ENCODE data around the gene TMEM121. TPM values are rescaled to one million over a fixed set of nuclear protein-coding genes. Genes with fewer than 3 reads are reported as not detected.
A peak's percentile ranks its signal among the peaks of the same experiment; 100 is the strongest.

TMEM121 gene
- total RNA-seq, 5 donors from 2014 or later (not counting 1 experiment from before 2014, with no cell fraction given), result 1.8 to 6.7 (median 4.0) TPM

DNA sequence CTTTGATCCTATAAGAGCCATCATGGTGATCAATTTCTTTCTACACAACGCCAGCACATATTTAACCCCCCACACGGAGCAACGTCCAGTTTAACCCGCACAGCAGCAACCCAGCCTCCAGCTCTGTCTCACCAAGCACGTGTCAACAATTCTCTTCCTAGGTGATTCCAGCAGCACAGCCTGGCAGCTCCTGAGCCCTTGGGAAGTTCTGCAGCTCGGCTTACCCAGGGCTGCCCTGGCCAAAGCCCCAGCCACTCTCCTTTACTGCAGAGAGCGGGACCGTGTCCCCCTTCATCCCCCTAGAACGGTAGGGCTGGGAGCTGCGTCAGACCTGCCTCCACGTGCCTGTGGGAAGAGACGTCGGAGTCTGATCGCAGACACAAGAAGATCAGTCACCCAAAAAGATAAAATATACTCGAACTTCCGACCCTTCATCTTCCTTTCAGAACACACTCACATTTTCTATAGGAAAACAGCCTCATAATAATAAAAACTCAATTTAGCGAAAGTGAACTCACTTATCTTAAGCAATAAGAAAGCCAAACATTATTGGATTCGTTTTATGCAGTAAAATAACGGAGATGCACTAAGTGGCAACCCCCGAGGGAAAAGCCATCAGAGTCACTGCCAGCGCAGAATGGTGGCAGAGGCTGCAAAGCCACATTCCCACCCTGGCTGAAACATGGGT is 7.6 kb downstream of the TMEM121 start:
- Histone ChIP-seq H3K36me3 (ENCODE audit: control insufficient read depth in 2 of 2, extremely low read depth in 1 of 2, insufficient read depth in 1 of 2, low read length in 1 of 2) (no peaks in the 10 kb centered on the region), H3K27ac (ENCODE audit: low read length) (no peak overlapping the region), H3K4me3 (ENCODE audit: control insufficient read depth in 1 of 2, extremely low read depth in 1 of 2, low read length in 1 of 2) (no peak overlapping the region), H3K4me1 (ENCODE audit: control insufficient read depth in 1 of 2, extremely low read depth in 1 of 2, insufficient read depth in 2 of 2, low read length in 2 of 2) (peaks cover 3 to 28% of the 10 kb centered on the region in 2 experiments), H3K9me3 (no peaks in the 10 kb centered on the region), H3K27me3 (replicated peaks in 1 of 2; ENCODE audit: control insufficient read depth in 2 of 2, extremely low read depth in 1 of 2, insufficient read depth in 2 of 2, low read length in 1 of 2) (peaks cover 0 to 72% of the 10 kb centered on the region in 2 experiments)
- ChIA-PET CTCF (no interaction called here), POLR2A (no interaction called here)
- Mint-ChIP-seq H3K36me3 (no peaks in the 10 kb centered on the region), H3K9me3 (no peaks in the 10 kb centered on the region), H3K27ac (no peak overlapping the region), H3K4me3 (no peak overlapping the region), H3K4me1 (peaks cover 0 to 34% (median 8%) of the 10 kb centered on the region in 3 donors), H3K27me3 (peaks cover 0 to 10% of the 10 kb centered on the region in 2 donors)
- DNase-seq, result no peak
- 83% methylated on average over 18 of the region's 21 CpGs for WGBS (ENCODE audit: insufficient coverage)
- ATAC-seq (replicated peaks in 1 of 4), result no peak

DNA sequence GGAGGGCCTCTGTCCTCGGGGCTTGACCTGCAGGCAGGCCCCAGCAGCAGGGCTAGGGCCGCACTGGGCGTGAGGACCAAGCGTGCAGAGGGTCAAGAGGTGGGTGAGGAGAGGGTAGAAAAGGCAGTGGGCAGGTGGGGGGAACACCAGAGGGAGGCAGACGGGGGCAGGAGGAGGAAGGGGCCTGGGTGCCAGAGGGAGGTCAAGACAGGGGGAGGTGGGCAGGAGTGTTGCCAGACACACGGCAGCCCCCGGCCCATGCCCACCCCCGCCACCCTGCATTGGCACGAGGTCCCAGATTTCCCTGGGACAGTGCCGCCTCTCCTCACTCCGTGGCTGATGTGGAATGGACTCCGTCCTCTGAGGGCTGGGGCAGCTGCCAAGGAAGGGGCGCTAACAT is 8.2 kb downstream of the TMEM121 start:
- H3K27ac ChIP-seq (ENCODE audit: low read length), result no peak overlapping the region
- Mint-ChIP-seq H3K27ac (no peak overlapping the region), H3K4me3 (no peak overlapping the region), H3K4me1 (peaks cover 0 to 30% (median 5%) of the 10 kb centered on the region in 3 donors), H3K27me3 (peaks cover 0 to 11% of the 10 kb centered on the region in 2 donors), H3K36me3 (no peaks in the 10 kb centered on the region), H3K9me3 (no peaks in the 10 kb centered on the region)
- peaks cover 0 to 22% of the 10 kb centered on the region in 2 experiments for H3K4me1 ChIP-seq (ENCODE audit: control insufficient read depth in 1 of 2, extremely low read depth in 1 of 2, insufficient read depth in 2 of 2, low read length in 2 of 2)
- H3K36me3 ChIP-seq (ENCODE audit: control insufficient read depth in 2 of 2, extremely low read depth in 1 of 2, insufficient read depth in 1 of 2, low read length in 1 of 2), result no peaks in the 10 kb centered on the region
- ChIA-PET CTCF (no interaction called here), POLR2A (no interaction called here)
- no peaks in the 10 kb centered on the region for H3K9me3 ChIP-seq
- ATAC-seq (replicated peaks in 1 of 4) (no peak), DNase-seq (no peak)
- 76% methylated on average over 9 of the region's 13 CpGs for WGBS (ENCODE audit: insufficient coverage)
- H3K4me3 ChIP-seq (ENCODE audit: control insufficient read depth in 1 of 2, extremely low read depth in 1 of 2, low read length in 1 of 2), result no peak overlapping the region
- peaks cover 0 to 73% of the 10 kb centered on the region in 2 experiments for H3K27me3 ChIP-seq (replicated peaks in 1 of 2; ENCODE audit: control insufficient read depth in 2 of 2, extremely low read depth in 1 of 2, insufficient read depth in 2 of 2, low read length in 1 of 2)

DNA sequence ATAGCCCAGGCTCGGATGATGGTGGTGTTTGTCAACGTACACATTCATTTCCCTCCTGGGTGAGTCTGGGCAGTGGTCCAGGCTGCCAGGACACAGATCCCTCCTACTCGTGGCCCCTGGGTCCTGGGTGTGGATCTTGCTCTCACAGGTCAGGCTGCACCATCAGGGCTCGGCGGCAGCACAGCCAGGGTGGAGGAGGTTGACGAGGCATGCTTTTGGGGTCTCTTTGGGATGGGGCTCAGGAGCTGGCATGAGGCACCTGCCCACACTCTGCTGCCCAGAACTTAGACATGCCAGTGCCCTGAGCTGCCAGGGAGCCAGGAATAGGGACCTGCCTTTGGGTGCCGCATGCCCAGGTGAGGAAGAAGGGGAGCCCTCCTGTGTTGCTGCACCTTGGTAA is 9.7 kb downstream of the TMEM121 start:
- H3K9me3 ChIP-seq, result no peaks in the 10 kb centered on the region
- no peak for ATAC-seq (replicated peaks in 1 of 4)
- no peaks in the 10 kb centered on the region for H3K9me3 Mint-ChIP-seq
- 74% methylated on average over 5 of the region's 7 CpGs for WGBS (ENCODE audit: insufficient coverage)
- no peak for DNase-seq
- H3K27ac Mint-ChIP-seq, result no peak overlapping the region
- no peak overlapping the region for H3K27ac ChIP-seq (ENCODE audit: low read length)
- POLR2A ChIA-PET, result no interaction called here
- no peak overlapping the region for H3K4me3 Mint-ChIP-seq
- H3K4me1 ChIP-seq (ENCODE audit: control insufficient read depth in 1 of 2, extremely low read depth in 1 of 2, insufficient read depth in 2 of 2, low read length in 2 of 2), result peaks cover 0 to 8% of the 10 kb centered on the region in 2 experiments
- no peaks in the 10 kb centered on the region for H3K36me3 ChIP-seq (ENCODE audit: control insufficient read depth in 2 of 2, extremely low read depth in 1 of 2, insufficient read depth in 1 of 2, low read length in 1 of 2)
- H3K36me3 Mint-ChIP-seq, result no peaks in the 10 kb centered on the region
- no peak overlapping the region for H3K4me3 ChIP-seq (ENCODE audit: control insufficient read depth in 1 of 2, extremely low read depth in 1 of 2, low read length in 1 of 2)
- peaks cover 1 to 9% of the 10 kb centered on the region in 2 donors for H3K27me3 Mint-ChIP-seq
- peaks cover 0 to 64% of the 10 kb centered on the region in 2 experiments for H3K27me3 ChIP-seq (replicated peaks in 1 of 2; ENCODE audit: control insufficient read depth in 2 of 2, extremely low read depth in 1 of 2, insufficient read depth in 2 of 2, low read length in 1 of 2)
- CTCF ChIA-PET, result interaction anchor here in 1 of 2 donors (0.6 kb wide), 1 partner anchor 24 kb away, joined by 3 read pairs; no protein-coding TSS in a partner anchor
- H3K4me1 Mint-ChIP-seq, result peaks cover 0 to 21% (median 3%) of the 10 kb centered on the region in 3 donors

DNA sequence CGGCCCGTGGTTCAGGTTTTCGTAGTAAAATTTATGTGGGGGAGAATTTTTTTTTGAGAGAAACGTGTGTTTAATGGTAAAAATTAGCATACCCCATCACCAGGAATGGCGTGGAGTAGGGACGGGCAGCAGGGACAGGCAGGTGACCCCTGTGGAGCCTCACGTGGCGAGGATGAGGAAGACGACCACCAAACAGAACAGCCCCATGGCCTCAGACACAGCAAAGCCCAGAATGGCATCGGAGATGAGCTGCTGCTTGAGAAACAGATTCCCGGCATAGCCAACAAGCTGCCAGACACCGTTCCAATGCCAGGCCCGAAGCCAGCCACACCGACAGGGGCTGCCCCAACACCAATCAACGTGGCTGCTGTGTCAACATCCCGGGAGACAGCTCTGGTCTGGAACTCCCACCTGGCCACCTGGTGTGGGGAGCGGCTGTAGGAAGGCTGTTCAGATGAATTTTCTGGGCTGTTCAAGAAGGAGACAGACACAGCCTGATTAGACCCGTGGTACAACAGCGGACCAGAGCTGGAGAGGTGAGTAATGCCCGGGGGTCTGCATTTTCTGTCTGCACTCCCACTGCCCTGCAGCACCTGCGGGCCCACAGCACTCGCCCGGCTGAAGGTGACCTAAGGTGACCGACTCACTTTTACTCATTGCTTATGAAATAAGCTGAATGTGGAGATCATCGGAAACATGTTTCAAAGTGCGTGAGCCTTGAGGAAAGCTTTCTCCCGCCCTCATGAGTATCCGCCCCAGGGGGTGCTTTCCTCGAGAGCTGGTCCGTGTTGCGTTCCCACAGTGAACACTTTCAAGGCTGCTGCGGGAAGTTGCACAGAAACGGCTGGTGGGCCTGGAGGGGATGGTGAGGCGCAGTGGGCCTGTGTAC is 10.6 kb downstream of the TMEM121 start:
- H3K4me3 Mint-ChIP-seq, result no peak overlapping the region
- peaks cover 0 to 18% (median 3%) of the 10 kb centered on the region in 3 donors for H3K4me1 Mint-ChIP-seq
- H3K9me3 Mint-ChIP-seq, result no peaks in the 10 kb centered on the region
- H3K27me3 ChIP-seq (replicated peaks in 1 of 2; ENCODE audit: control insufficient read depth in 2 of 2, extremely low read depth in 1 of 2, insufficient read depth in 2 of 2, low read length in 1 of 2), result peaks cover 0 to 64% of the 10 kb centered on the region in 2 experiments
- no peak for ATAC-seq (replicated peaks in 1 of 4)
- ChIA-PET POLR2A (no interaction called here), CTCF (interaction anchor here (0.6 to 1.6 kb wide), 3 partner anchors 8 to 194 kb away, joined by 3 to 5 read pairs (median 3); no protein-coding TSS in a partner anchor)
- H3K4me1 ChIP-seq (ENCODE audit: control insufficient read depth in 1 of 2, extremely low read depth in 1 of 2, insufficient read depth in 2 of 2, low read length in 2 of 2), result peaks cover 0 to 8% of the 10 kb centered on the region in 2 experiments
- no peak for DNase-seq
- 84% methylated on average over 22 of the region's 34 CpGs for WGBS (ENCODE audit: insufficient coverage)
- no peaks in the 10 kb centered on the region for H3K36me3 ChIP-seq (ENCODE audit: control insufficient read depth in 2 of 2, extremely low read depth in 1 of 2, insufficient read depth in 1 of 2, low read length in 1 of 2)
- no peak overlapping the region for H3K27ac ChIP-seq (ENCODE audit: low read length)
- H3K4me3 ChIP-seq (ENCODE audit: control insufficient read depth in 1 of 2, extremely low read depth in 1 of 2, low read length in 1 of 2), result no peak overlapping the region
- H3K36me3 Mint-ChIP-seq, result no peaks in the 10 kb centered on the region
- no peaks in the 10 kb centered on the region for H3K9me3 ChIP-seq
- no peak overlapping the region for H3K27ac Mint-ChIP-seq
- H3K27me3 Mint-ChIP-seq, result peaks cover 10 to 16% of the 10 kb centered on the region in 2 donors

DNA sequence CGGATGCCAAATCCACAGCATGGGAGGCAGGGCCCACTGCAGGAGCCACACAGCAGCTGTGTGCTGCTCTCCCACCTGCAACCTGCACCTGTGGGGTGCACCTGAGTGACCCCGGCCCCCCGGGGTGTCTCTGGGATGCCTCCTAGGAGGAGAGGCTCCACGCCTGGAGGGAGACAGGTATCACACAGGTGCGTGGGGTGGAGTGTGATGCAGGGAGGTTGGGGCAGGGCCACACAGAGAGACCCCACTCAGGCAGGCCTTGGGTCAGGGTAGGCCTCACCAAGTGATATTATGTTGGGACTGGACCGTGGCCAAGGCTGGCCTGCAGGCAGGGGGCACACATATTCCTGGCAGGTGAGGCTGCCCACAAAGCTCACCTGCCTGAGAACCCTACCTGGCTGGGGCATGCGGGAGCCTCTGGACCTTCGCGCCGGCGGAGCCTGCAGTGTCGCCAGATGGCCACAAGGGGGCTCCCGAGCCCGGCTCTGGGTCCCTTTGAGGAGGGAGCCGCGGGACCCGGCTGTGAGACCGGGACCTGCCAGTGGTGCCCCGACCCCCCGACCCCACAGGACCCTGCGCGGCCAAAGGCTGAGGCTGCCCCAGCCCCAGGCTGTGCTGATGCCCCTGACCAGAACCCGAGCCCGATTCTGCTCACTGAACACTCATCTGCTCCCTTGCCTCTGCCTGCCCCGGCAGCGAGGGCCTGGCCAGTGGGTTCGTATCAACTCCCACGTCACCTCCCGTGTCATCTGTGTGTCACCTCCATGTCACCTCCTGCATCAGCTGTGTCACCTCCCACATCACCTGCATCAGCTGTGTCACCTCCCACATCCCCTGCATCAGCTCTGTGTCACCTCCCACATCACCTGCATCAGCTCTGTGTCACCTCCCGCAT is 11.4 kb downstream of the TMEM121 start:
- POLR2A ChIA-PET, result no interaction called here
- H3K4me3 Mint-ChIP-seq, result no peak overlapping the region
- peaks cover 0 to 8% of the 10 kb centered on the region in 2 experiments for H3K4me1 ChIP-seq (ENCODE audit: control insufficient read depth in 1 of 2, extremely low read depth in 1 of 2, insufficient read depth in 2 of 2, low read length in 2 of 2)
- no peak overlapping the region for H3K27ac ChIP-seq (ENCODE audit: low read length)
- peaks cover 10 to 16% of the 10 kb centered on the region in 2 donors for H3K27me3 Mint-ChIP-seq
- H3K4me3 ChIP-seq (ENCODE audit: control insufficient read depth in 1 of 2, extremely low read depth in 1 of 2, low read length in 1 of 2), result no peak overlapping the region
- DNase-seq (peak in 34 of 35 experiments; percentile 19 to 78 (median 61)), ATAC-seq (replicated peaks in 1 of 4) (peak; percentile 80 to 85 (median 81))
- peaks cover 0 to 10% (median 3%) of the 10 kb centered on the region in 3 donors for H3K4me1 Mint-ChIP-seq
- no peaks in the 10 kb centered on the region for H3K9me3 ChIP-seq
- H3K27ac Mint-ChIP-seq, result no peak overlapping the region
- 22% methylated on average over 30 of the region's 30 CpGs for WGBS (ENCODE audit: insufficient coverage)
- peaks cover 0 to 4% (median 1%) of the 10 kb centered on the region in 3 donors for H3K9me3 Mint-ChIP-seq
- CTCF ChIA-PET, result interaction anchor here (0.6 to 1.6 kb wide), 4 partner anchors 9 to 1082 kb away, joined by 3 to 5 read pairs (median 3); no protein-coding TSS in a partner anchor
- H3K36me3 ChIP-seq (ENCODE audit: control insufficient read depth in 2 of 2, extremely low read depth in 1 of 2, insufficient read depth in 1 of 2, low read length in 1 of 2), result no peaks in the 10 kb centered on the region
- H3K36me3 Mint-ChIP-seq, result no peaks in the 10 kb centered on the region
- peaks cover 0 to 59% of the 10 kb centered on the region in 2 experiments for H3K27me3 ChIP-seq (replicated peaks in 1 of 2; ENCODE audit: control insufficient read depth in 2 of 2, extremely low read depth in 1 of 2, insufficient read depth in 2 of 2, low read length in 1 of 2)

Measured in T-cell (primary cell).